Measurements from ENCODE around the gene MPG. TPM values are rescaled to one million over a fixed set of nuclear protein-coding genes. Genes with fewer than 3 reads are reported as not detected.

Gene MPG
- total RNA-seq, 1 donor from 2014 or later, result 42.5 TPM

GRCh38 chr16:83781-84615 lies 6.0 kb downstream of the MPG start:
- TF ChIP-seq, protein P1, sequence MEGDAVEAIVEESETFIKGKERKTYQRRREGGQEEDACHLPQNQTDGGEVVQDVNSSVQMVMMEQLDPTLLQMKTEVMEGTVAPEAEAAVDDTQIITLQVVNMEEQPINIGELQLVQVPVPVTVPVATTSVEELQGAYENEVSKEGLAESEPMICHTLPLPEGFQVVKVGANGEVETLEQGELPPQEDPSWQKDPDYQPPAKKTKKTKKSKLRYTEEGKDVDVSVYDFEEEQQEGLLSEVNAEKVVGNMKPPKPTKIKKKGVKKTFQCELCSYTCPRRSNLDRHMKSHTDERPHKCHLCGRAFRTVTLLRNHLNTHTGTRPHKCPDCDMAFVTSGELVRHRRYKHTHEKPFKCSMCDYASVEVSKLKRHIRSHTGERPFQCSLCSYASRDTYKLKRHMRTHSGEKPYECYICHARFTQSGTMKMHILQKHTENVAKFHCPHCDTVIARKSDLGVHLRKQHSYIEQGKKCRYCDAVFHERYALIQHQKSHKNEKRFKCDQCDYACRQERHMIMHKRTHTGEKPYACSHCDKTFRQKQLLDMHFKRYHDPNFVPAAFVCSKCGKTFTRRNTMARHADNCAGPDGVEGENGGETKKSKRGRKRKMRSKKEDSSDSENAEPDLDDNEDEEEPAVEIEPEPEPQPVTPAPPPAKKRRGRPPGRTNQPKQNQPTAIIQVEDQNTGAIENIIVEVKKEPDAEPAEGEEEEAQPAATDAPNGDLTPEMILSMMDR (IDR thresholded peaks at IDR 0.05), result no peak
- Histone ChIP-seq H3K4me1 (peaks cover 32% of the 10 kb centered on the region), H3K9me3 (no peaks in the 10 kb centered on the region), H3K27ac (peak overlapping the region; percentile 79), H3K36me3 (peaks cover 50% of the 10 kb centered on the region), H3K4me3 (no peak overlapping the region), H3K27me3 (no peaks in the 10 kb centered on the region)
- intact Hi-C loops (cut with DNase I), result no loop called here
- no peak for DNase-seq
- peak; percentile 2 for ATAC-seq

DNA sequence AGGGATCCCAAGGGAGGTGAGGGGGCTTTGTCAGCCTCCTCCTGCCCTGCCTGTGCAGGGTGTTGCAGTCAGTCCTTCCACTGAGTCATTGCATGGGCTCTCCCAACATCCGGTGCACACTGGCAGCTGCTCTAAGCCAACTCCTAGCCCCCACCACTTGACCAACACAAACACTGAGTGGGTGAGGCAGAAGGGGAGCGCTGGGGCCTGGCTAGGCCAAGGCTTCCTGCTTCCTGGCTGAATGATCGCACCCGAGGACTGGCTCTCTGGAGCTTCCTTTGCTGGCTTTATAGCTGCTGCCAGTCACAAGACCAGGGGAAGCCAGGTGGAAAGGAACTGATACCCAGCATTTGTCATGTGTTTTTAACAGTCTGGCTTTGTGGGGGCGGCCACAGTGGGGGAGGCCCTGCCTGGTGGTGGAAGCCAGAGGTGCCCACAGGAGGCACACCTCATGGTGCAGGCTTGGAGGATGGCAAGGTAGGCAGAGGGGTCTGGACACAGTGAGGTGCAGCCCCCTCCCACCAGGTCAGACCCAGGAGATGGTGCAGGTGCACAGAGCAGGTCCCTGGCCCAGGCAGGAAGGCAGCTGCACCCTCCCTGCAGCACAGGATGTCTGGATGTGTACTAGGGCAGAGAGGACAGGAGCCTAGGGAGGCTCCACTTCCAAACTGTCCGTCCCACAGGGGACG lies 6.8 kb downstream of the MPG start:
- Histone ChIP-seq H3K4me1 (peaks cover 28% of the 10 kb centered on the region), H3K27ac (peak overlapping the region; percentile 79), H3K4me3 (no peak overlapping the region), H3K9me3 (no peaks in the 10 kb centered on the region), H3K27me3 (no peaks in the 10 kb centered on the region), H3K36me3 (peaks cover 52% of the 10 kb centered on the region)
- intact Hi-C loops (cut with DNase I), result no loop called here
- peak; percentile 77 for DNase-seq
- ATAC-seq, result peak; percentile 82
- TF ChIP-seq, protein P1 (IDR thresholded peaks at IDR 0.05), result no peak

DNA sequence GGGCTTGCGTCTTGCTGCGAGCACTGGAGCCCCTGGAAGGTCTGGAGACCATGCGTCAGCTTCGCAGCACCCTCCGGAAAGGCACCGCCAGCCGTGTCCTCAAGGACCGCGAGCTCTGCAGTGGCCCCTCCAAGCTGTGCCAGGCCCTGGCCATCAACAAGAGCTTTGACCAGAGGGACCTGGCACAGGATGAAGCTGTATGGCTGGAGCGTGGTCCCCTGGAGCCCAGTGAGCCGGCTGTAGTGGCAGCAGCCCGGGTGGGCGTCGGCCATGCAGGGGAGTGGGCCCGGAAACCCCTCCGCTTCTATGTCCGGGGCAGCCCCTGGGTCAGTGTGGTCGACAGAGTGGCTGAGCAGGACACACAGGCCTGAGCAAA lies 7.4 kb downstream of the MPG start:
- Histone ChIP-seq H3K4me1 (peaks cover 28% of the 10 kb centered on the region), H3K36me3 (peaks cover 53% of the 10 kb centered on the region), H3K27ac (peak overlapping the region; percentile 79), H3K9me3 (no peaks in the 10 kb centered on the region), H3K4me3 (no peak overlapping the region), H3K27me3 (no peaks in the 10 kb centered on the region)
- TF ChIP-seq, protein P1 (IDR thresholded peaks at IDR 0.05), result no peak
- ATAC-seq (no peak), DNase-seq (no peak)
- intact Hi-C loops (cut with DNase I), result no loop called here

DNA sequence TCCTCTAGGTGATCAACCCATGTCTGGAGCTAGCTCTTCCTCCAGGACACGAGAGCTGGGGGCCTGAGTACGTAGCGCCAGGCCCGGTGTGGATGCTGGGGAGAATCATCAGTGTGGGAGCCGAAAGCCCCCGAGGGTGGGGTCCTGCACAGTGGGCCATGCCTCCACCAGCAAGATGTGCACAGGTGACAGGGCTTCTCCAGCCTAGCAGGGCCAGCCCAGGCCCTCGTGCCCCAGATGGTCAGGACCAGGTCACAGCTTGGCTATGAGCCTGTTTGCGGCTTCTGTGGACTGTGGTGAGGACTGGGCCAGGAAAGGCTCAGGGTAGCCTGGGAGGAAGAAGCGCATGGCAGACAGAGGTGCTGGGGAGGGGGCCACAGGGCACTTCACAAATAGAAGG lies 7.8 kb downstream of the MPG start:
- Histone ChIP-seq H3K27ac (peak overlapping the region; percentile 79), H3K27me3 (no peaks in the 10 kb centered on the region), H3K36me3 (peaks cover 56% of the 10 kb centered on the region), H3K9me3 (no peaks in the 10 kb centered on the region), H3K4me1 (peaks cover 28% of the 10 kb centered on the region), H3K4me3 (no peak overlapping the region)
- TF ChIP-seq, protein P1 (IDR thresholded peaks at IDR 0.05), result no peak
- DNase-seq (no peak), ATAC-seq (no peak)
- intact Hi-C loops (cut with DNase I), result no loop called here

GRCh38 chr16:86483-86952 lies 8.5 kb downstream of the MPG start:
- DNase-seq, result no peak

More at GRCh38 chr16:86483-86952, 8.5 kb downstream of the MPG start:
- intact Hi-C loops (cut with DNase I), result no loop called here
- no peak for ATAC-seq
- H3K27ac ChIP-seq, result peak overlapping the region; percentile 79
- H3K4me1 ChIP-seq, result peaks cover 28% of the 10 kb centered on the region
- peaks cover 56% of the 10 kb centered on the region for H3K36me3 ChIP-seq
- no peaks in the 10 kb centered on the region for H3K27me3 ChIP-seq
- TF ChIP-seq, protein P1 (IDR thresholded peaks at IDR 0.05), result no peak
- H3K4me3 ChIP-seq, result no peak overlapping the region
- no peaks in the 10 kb centered on the region for H3K9me3 ChIP-seq

All from upper lobe of right lung (tissue), 1 donor.